Gastrocnemius medialis (tissue), 4 donors: Measurements from ENCODE around the gene ZDHHC1.

Experiments
- CTCF ChIP-seq, 5 experiments: fragments of 450-650 bp in 3 of 5; fragments of 200-600 bp in 2 of 5; sonication (generic) in 2 of 5; IDR thresholded peaks in 4 of 5; conservative IDR thresholded peaks in 1 of 5; 1 replicate in 4 of 5; 2 replicates in 1 of 5; pipeline ENCODE4 v1.5.1; 2016 to 2019; ENCODE audit warnings: antibody characterized with exemption in 5 of 5, mild to moderate bottlenecking in 3 of 5, moderate library complexity in 3 of 5
- POLR2A ChIP-seq, 2 donors: fragments of 450-650 bp; IDR thresholded peaks; one replicate each; pipeline ENCODE4 v1.6.1; 2017; ENCODE audit warnings: antibody characterized with exemption in 2 of 2, mild to moderate bottlenecking in 2 of 2, moderate library complexity in 2 of 2

GRCh38 chr16:67424261-67424615 lies 8.0 kb upstream of the ZDHHC1 start:
- TF ChIP-seq CTCF (IDR thresholded peaks at IDR 0.05 in 4 of 5, conservative IDR thresholded peaks at IDR 0.05 in 1 of 5) (no peak), POLR2A (IDR thresholded peaks at IDR 0.05) (no peak)
